K562 (cell line): ENCODE results near the gene C3. TPM values are rescaled to one million over a fixed set of nuclear protein-coding genes. Genes with fewer than 3 reads are reported as not detected.

Experiments
- C11orf30 ChIP-seq: fragments of 450-650 bp; IDR thresholded peaks from 2 replicates; pipeline ENCODE4 v1.6.1; 2016; ENCODE audit warnings: low read depth, mild to moderate bottlenecking
- CBFA2T2 ChIP-seq: fragments of 450-650 bp; conservative IDR thresholded peaks from 2 replicates; pipeline ENCODE4 v1.6.1; 2017; ENCODE audit warnings: mild to moderate bottlenecking
- CBFA2T3 ChIP-seq: fragments of 450-650 bp; IDR thresholded peaks from 2 replicates; pipeline ENCODE4 v1.6.1; 2017
- CBX1 ChIP-seq: sonication (generic); IDR thresholded peaks from 2 replicates; pipeline ENCODE4 v1.6.1; 2016; ENCODE audit warnings: antibody characterized with exemption, low read depth, mild to moderate bottlenecking
- CREB1 ChIP-seq, 2 experiments: sonication (generic) in 1 of 2; formaldehyde crosslinking in 1 of 2; IDR thresholded peaks; 2 replicates each; pipeline versions ENCODE4 v1.6.1 to v1.8.0; 2012 to 2022; ENCODE audit warnings: inconsistent platforms in 1 of 2, mild to moderate bottlenecking in 1 of 2, missing genetic modification reagents in 1 of 2, moderate library complexity in 1 of 2
- EP400 ChIP-seq: fragments of 450-650 bp; IDR thresholded peaks from 2 replicates; pipeline ENCODE4 v1.6.1; 2017; ENCODE audit warnings: antibody characterized with exemption, mild to moderate bottlenecking, moderate library complexity
- HDAC1 ChIP-seq, 2 experiments: fragments of 450-650 bp; IDR thresholded peaks; 2 replicates each; pipeline ENCODE4 v1.6.1; 2016 to 2017; ENCODE audit warnings: inconsistent platforms in 1 of 2, mild to moderate bottlenecking in 1 of 2, moderate library complexity in 1 of 2
- HSF4 ChIP-seq: fragments of 250-450 bp; sonication (Bioruptor Pico); IDR thresholded peaks from 2 replicates; pipeline ENCODE4 v2.1.2; 2022; ENCODE audit warnings: mild to moderate bottlenecking, moderate library complexity, borderline replicate concordance
- JUND ChIP-seq, 2 experiments: IDR thresholded peaks; 2 replicates in 1 of 2; 3 replicates in 1 of 2; pipeline ENCODE4 v1.6.1; 2011; ENCODE audit warnings: borderline replicate concordance in 2 of 2, low read depth in 2 of 2, low read length in 2 of 2, improper control_type of control experiment in 1 of 2, missing biosample characterization in 1 of 2, missing genetic modification characterization in 1 of 2, missing genetic modification reagents in 1 of 2
- MCM7 ChIP-seq, 2 experiments: fragments of 450-650 bp; IDR thresholded peaks; 2 replicates each; pipeline ENCODE4 v1.6.1; 2016 to 2018
- POLR2H ChIP-seq: IDR thresholded peaks from 2 replicates; pipeline ENCODE4 v1.6.1; 2016; ENCODE audit warnings: missing genetic modification characterization, low read depth, mild to moderate bottlenecking, control low read depth, missing compliant biosample characterization, moderate library complexity
- SMARCA5 ChIP-seq: fragments of 450-650 bp; IDR thresholded peaks from 2 replicates; pipeline ENCODE4 v1.6.1; 2016
- SREBF2 ChIP-seq: sonication (generic); formaldehyde crosslinking; IDR thresholded peaks from 2 replicates; pipeline ENCODE4 v1.4.0; 2020; ENCODE audit warnings: mild to moderate bottlenecking, missing genetic modification reagents
- STAT6 ChIP-seq: sonication (generic); formaldehyde crosslinking; IDR thresholded peaks from 2 replicates; pipeline ENCODE4 v1.8.1; 2023; ENCODE audit warnings: mild to moderate bottlenecking, missing genetic modification reagents
- TCF3 ChIP-seq: sonication (generic); formaldehyde crosslinking; IDR thresholded peaks from 2 replicates; pipeline ENCODE4 v1.4.0; 2020; ENCODE audit warnings: mild to moderate bottlenecking, missing genetic modification reagents
- ZNF165 ChIP-seq: fragments of 250-450 bp; sonication (Bioruptor Pico); IDR thresholded peaks from 2 replicates; pipeline ENCODE4 v1.4.0; 2020; ENCODE audit warnings: borderline replicate concordance
- ZNF407 ChIP-seq: fragments of 450-650 bp; IDR thresholded peaks from 2 replicates; pipeline ENCODE4 v1.6.1; 2016; ENCODE audit warnings: low read depth
- ZNF655 ChIP-seq: fragments of 250-450 bp; sonication (Bioruptor Pico); IDR thresholded peaks from 2 replicates; pipeline ENCODE4 v1.5.0; 2021
- polyA plus RNA-seq, 8 experiments: library from polyadenylated mRNA; depleted of rRNA in 4 of 8; stranded (reverse) in 5 of 8; unstranded in 3 of 8; fragments of >200 nt; fragmentation: Nextera tagmentation in 2 of 8; fragmentation: Illumina TruSeq in 1 of 8; extraction: Ambion mirVana in 2 of 8; extraction: Trizol in 1 of 8; gene quantifications; 2 replicates each; pipeline versions ENCODE4 v1.2.1 to v1.2.3, GENCODE V29; 2011 to 2014; ENCODE audit warnings: inconsistent platforms in 1 of 8, missing spikeins in 1 of 8
- total RNA-seq, 7 experiments: library from RNA; depleted of rRNA in 6 of 7; stranded (reverse); fragments of >200 nt in 6 of 7; fragmentation: Illumina TruSeq in 2 of 7; extraction: Trizol in 2 of 7; gene quantifications; 2 replicates each; pipeline versions ENCODE4 v1.2.1 to v1.2.3, GENCODE V29; 2011 to 2021; ENCODE audit warnings: low replicate concordance in 1 of 7

C3 gene
- total and polyA plus RNA-seq, 9 of the 15 experiments (the other 6 are each of a cell fraction or from before 2014, with no cell fraction given), result 0.59 to 10.6 (median 2.2) TPM

GRCh38 chr19:6639439-6639838 lies 81.0 kb downstream of the C3 start (continued):
- no peak for TF ChIP-seq ZNF407
- TF ChIP-seq EP400, result 0 out of 2 replicates have a peak, but pooled peaks have one; percentile 15
- TF ChIP-seq MCM7 (IDR thresholded peaks at IDR 0.05), result no peak
- TF ChIP-seq CBFA2T2, result peak; percentile 24
- no peak for TF ChIP-seq POLR2H (tag)
- peak; percentile 67 for TF ChIP-seq CBFA2T3
- TF ChIP-seq SMARCA5, result no peak
- TF ChIP-seq TCF3 (CRISPR knock-in tag), result peak; percentile 30; the same call in 1 of the 2 replicates
- peak; percentile 72 for TF ChIP-seq C11orf30
- TF ChIP-seq ZNF655 (CRISPR knock-in tag), result no peak
- peak in 1 of 2 experiments; percentile 41; a peak in 1 of 4 replicates for TF ChIP-seq HDAC1 (IDR thresholded peaks at IDR 0.05)
- no peak for TF ChIP-seq STAT6 (CRISPR knock-in tag)
- TF ChIP-seq CREB1 (IDR thresholded peaks at IDR 0.05), result no peak
- no peak for TF ChIP-seq CREB1 (CRISPR knock-in tag; IDR thresholded peaks at IDR 0.05)
- TF ChIP-seq CBX1, result no peak
- no peak for TF ChIP-seq SREBF2 (CRISPR knock-in tag)
- TF ChIP-seq JUND (IDR thresholded peaks at IDR 0.05; ENCODE audit: borderline replicate concordance, low read depth, low read length), result peak; percentile 76; the same call in 1 of the 2 replicates
- TF ChIP-seq JUND (tag; IDR thresholded peaks at IDR 0.05; ENCODE audit: borderline replicate concordance, low read depth, low read length), result peak; percentile 74
- TF ChIP-seq ZNF165, result no peak
- no peak for TF ChIP-seq HSF4 (CRISPR knock-in tag)
